HCEC 1CT (cell line): Measurements from ENCODE around the gene ELOF1.
"Not testable (repeated sequence)": the region's sequence is repeated elsewhere in the genome, so short reads cannot be mapped to it uniquely, and the experiment has no call there.

Experiments used
- DNase-seq: peaks from one replicate; pipeline ENCODE4 v3.0.0-alpha.2; 2017

The ELOF1 gene

DNA sequence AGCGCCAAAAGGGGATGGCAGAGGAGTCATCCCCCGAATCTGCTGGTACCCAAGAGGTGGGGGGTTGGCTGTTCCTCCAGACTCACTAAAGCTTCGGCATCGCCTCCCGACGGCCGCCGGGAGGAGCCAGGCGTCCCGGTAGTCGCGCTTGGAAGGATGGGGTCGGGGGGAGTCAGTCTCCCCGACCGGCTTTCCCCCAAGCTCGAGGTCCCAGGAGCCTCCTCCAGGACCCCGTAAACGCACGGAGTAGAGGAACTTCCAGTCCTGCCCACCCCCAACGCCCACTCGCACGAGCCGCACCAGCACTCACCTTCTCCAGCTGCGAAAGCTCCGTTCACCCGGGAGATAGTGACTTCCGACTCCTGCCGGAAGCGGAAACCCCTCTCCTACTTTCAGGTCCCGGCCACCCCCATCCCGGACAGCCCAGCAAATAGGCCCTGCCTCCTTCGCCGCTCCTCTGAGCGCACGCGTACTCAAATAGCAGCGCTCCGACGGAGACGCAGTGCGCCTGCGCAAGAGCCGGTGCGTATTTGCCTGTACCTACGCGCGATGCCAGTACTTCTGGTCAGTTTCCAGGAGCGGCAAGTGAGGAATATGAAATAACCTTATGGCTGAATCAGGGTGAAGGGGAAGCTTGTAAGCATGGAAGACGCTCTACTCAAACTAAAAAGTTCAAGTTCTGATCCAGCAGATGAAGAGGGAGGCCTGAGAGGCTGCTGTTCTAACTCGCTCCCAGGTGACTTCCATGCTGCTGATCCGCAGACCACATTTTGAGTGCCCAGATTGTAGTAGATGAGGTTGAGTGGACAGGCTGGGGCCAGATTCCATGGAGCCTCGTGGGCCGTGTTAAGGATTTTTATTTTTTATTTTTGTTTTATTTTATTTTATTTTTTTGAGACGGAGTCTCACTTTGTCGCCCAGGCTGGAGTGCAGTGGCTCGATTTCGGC is at the start of gene ELOF1:
ELOF1 (minus strand) TSS at position 350 of the 948 bp plus-strand sequence. CDS start 4,883 bp downstream, outside the sequence.
- peak; percentile 95 for DNase-seq

DNA sequence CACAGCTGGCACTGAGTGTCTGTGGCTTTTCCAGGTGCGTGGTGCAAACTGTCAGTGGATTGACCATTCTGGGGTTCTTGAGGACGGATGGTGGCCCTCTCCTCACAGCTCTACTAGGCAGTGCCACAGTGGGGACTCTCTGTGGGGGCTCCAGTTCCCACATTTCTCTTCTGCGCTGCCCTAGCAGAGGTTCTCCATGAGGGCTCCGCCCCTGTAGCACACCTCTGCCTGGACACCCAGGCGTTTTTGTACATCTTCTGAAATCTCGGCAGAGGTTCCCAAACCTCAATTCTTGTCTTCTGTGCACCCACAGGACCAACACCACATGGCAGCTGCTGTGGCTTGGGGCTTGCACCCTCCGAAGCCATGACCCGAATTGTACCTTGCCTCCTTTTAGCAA is 47.5 kb upstream of the ELOF1 start:
- no peak for DNase-seq

DNA sequence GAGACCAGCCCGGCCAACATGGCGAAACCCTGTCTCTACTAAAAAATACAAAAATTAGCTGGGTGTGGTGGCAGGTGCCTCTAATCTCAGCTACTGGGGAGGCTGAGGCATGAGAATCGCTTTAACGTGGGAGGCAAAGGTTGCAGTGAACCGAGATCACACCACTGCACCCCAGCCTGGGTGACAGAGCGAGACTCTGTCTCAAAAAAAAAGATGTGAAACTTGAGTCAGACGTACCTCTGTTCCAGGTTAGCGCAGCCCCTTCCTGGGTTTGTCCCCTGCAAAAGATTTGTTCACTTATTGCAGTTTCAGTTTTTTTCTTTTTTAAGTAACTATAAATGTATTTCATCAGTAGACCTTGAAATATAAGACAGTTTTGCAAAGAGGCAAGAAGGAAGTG is 40.7 kb upstream of the ELOF1 start:
- not testable (repeated sequence) for DNase-seq

DNA sequence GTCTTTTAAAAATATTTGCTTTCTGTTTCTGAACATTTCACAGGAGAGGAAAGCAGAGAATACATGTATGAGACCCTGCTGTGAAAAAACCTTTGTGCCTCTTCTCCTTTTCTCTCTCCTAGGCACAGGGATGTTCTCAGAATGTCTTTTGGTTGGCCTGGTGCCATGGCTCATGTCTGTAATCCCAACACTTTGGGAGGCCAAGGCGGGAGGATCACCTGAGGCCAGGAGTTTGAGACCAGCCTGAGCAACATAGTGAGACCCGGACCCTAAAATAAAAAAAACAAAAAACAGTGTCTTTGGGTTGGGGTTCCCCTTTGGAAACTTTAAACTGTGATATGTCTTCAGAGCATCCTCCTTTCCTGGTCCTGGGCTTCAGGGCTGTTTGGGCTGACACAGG is 39.7 kb upstream of the ELOF1 start:
- no peak for DNase-seq

DNA sequence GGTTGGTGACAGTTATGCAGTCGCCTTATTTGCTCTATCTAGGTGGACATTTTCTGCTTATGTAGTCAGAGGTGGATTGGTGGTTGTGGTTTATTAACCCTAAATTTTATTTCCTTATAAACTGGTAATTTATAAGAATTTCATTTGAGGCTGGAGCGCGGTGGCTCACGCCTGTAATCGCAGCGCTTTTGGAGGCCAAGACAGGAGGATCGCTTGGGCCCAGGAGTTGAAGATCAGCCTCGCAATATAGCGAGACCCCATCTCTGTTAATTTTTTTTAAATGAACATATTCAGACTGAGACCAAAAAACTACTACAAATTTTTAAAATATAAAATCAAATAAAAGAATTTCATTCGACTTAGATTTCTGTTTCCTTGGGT is 39.1 kb upstream of the ELOF1 start:
- no peak for DNase-seq

DNA sequence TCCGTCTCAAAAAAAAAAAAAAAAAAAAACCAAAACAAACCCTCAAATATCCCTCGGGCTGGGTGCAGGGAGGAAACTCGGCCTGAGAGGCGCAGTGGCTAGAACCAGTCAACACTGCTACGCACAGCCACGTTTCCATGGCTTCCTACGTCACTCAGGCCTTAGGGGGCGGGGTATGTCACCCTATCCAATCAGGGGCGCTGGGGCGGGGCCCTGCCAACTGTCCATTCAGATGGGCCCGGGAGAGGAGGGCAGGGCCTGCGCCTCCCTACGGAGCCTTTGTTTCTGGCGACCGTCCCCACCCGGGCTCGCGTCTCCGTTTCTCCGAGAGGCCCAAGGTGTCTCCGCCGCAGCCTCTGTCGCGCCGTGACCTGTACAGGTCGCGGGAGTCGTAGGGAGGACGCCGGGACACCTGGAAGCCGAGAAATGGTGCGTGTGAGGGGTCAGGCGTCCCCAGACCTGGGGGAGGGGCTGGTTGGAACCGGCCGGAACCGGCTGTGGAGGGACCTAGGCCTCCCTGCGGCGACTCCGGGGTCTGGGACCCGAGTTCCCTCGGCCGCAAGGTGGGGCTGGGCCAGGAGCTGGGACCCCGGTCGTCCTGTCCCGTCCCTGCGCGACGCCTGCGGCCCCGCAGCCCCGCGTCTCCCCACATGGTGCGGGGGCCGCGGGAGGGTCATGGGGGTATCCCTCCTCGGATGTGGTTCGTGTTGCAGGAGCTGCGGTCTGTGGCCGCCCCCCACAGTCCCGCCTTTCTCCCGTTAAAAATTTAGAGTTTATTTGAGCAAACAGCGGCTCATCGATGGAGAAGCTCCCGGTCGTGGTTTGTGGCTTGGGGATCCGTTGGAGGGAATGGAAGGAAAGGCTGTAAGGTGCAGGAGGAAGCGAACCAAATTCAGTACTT is 38.4 kb upstream of the ELOF1 start, which contains the start of gene ZNF627:
ZNF627 (plus strand) TSS at position 282 of the 901 bp plus-strand sequence; CDS start at position 427, 145 bp downstream.
- peak; percentile 97 for DNase-seq

DNA sequence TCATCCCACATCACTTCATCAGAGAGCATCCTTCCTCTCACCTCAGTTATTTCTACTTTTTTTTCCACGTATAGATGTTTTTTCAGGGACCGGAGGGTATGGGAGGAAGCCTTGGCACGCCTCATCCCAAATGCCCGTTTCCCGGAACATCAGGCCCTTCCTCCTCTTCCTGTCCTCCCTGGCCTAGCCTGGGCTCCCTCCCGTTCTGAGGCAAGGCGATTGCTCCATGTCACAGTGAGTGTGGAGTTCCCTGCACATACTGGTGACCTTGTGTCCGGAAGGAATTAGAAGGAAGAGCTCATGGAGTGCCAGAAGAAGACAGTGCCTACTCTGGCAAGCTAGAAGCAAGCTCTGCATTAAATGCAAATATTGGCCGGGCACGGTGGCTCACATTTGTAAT is 37.1 kb upstream of the ELOF1 start:
- no peak for DNase-seq

DNA sequence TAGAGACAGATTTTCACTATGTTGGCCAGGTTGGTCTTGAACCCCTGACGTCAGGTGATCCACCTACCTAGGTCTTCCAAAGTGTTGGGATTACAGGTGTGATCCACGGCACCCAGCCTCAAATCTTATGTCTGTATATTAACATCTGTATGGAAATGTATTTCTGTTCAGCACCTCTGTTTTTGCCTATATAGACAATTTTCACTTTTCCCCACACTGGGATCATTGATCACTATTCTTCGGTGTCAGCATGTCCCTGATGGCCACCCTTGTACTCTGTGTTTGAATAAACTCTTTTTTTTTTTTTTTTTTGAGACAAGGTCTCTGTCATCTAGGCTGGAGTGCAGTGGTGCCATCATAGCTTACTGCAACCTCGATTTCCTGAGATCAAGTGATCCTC is 35.1 kb upstream of the ELOF1 start:
- DNase-seq, result no peak

DNA sequence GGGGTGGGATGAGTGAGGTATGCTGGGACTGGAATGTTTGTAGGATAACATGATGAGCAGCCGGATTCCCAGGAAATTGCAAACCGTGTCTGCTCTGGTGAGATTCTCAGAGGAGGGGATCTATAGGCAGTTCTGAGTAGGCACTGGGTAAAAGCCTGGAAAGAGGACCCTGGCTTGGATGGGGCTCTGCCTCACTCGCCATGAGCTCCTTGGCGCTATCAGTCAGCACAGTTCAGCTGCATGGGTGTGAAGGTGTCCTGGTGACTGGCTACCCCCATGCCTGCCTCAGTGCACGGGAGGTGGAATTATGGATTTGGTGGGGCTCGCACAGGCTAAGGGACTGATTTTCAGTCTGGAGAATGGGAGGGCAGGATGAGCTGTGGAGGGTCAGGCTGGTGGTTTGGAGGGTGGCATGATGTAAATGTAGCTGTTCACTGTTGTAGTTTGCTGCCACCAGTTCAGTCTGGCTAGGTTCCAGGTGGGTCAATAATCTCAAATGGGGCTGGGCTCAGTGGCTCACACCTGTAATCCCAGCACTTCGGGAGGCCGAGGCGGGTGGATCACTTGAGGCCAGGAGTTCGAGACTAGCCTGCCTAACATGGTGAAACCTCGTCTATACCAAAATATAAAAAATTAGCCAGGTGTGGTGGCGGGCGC is 29.1 kb upstream of the ELOF1 start:
- no peak for DNase-seq

DNA sequence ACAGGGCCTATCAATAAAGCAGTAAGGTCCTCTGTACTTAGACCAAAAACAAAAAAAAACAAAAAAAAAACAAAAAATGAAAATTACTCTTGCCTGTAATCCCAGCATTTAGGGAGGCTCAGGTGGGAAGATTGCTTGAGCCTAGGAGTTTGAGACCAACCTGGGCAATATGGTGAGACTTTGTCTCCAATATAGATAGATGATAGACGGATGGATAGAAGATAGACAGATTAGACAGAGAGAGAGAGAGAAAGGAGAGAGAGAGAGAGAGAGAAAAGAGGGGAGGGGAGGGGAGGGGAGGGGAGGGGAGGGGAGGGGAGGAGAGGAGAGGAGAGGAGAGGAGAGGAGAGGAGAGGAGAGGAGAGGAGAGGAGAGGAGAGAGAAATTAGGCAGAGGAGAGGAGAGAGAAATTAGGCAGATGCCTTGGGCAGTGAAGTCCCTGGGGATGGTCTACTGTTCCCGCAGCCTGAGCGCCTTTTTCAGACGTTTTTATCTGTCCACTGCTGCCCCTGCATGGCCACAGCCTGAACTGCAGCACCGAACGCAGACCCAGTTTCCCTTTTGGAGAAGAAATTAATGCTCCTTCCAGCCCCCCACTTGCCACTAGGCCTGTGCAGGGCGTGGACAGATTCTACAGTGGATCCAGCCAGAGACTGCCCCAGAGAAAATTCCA is 28.4 kb upstream of the ELOF1 start:
- DNase-seq, result peak; percentile 59

DNA sequence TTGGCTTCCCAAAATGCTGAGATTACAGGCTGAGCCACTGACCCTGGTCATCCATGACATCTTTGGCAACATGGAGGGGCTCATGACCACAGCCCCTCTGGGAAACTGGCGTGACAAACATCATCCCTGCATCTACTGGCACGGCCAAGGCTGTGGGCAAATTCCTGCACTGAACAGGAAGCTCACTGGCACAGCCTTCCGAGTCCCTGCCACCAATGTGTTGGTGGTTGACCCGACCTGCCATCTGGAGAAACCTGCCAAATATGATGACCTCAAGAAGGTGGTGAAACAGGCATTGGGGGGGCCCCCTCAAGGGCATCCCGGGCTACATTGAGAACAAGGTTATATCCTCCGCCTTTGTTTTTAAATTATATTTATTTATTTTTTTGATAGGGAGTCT is 27.3 kb upstream of the ELOF1 start:
- no peak for DNase-seq

DNA sequence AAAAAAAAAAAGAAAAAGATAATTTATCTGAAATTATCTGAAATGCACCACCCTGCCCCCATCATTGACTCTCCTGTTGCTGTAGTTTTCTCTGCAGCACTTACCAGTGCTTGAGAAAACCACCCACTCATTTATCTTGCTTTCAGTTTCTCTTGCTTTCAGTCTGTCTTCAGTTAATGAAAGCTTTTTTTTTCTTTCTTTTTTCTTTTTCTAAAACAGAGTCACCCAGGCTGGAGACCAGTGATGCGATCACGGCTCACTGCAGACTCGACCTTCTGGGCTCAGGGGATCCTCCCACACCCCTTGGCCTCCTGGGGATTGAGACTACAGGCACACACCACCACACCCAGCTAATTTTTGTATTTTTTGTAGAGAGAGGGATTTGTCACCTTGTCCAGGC is 22.7 kb upstream of the ELOF1 start:
- no peak for DNase-seq

DNA sequence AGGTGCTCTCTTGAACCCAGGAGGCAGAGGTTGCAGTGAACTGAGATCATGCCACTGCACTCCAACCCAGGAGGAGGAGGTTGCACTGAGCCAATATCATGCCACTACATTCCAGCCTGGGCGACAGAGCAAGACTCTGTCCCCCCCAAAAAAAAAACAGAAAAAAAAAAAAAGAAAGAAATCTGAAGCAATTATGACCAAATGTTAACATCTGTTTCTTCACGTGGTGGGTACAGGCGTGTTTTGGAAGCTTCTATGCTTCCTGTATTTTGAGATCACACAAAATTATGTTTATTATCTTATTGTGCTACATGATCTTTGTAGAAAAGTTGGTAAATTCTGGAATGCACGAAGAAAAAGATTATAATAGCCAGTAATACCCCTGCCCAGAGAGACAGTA is 21.1 kb upstream of the ELOF1 start:
- DNase-seq, result no peak

DNA sequence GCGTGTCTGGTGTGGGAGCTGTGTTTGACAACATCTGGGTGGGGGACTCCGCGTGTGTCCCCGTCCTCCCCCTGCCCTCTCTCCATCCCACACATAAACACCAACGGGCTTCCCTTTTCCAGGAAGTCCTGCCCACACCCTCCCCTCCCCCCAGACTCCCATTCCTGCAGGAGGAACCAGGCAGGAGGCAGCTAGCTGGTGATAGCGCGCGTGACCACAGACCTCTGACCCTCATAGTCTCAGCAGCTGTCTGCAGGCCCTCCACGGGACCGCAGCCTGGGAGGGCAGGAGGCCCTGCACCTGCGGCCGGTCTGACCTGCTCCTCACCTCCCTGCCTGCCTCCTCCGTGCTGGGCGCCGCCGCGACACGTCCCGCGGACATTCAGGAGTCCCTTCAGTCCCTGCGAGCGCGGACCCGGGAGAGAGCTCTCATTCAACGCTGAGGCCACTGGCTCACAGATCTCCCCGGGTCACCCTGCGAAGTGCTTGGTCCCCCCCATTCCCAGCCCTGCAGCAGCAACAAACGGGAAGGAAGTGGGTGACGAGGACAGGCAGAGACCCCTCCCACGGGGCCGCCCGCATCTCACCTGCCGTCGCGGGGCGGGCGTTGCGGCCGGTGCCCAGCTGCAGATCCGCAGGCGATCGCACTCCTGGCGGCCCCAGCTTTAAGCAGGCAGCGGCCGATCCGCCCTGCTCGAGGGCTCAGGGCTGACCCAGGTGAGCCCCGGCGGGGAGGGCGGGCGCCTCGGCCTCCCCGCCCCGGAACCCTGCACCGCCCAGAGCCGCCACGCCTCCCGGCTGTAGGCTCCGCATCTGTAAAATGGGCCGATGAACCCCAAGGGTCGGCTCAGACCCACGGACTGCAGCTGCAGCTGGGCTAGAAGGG is 19.5 kb upstream of the ELOF1 start:
- DNase-seq, result no peak

DNA sequence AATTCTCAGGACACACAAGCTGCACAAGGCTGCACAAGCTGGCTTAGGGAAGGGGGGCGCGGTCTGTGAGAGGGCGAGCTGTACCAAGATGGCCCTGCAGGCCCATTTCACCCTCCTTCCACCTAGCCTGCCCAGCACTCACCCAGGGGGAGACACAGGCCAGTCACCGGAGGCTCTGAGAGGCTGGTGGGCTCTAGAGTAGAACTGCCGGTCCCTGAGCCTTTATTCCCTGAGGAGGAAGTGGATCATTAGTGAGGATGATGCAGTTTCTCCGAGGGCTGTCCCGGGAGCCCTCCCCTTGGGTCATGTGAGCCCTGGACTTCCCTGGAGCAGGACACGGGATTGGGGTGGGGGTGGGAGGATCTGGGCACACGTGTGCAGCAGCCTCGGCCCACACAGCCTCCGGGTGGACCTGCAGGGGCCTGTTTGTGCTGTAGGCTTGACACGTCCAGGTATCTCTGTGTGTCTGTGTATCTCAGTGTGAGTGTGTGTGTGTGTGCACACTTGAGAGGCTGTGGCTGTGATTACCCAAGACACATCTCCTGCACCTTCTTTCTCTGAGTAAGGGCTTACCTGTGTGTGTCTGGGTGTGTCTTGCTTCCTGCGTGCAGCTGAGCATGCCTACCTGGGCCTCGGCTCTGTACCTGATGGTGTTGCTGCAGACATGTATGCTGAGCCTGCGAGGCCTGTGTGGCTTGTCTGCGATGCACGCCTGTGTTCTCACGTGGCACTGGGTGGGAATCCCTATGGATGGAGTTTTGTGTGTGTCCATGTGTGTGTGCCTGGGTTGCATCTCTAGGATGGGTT is 18.6 kb upstream of the ELOF1 start, which contains the start of gene ACP5:
ACP5 (minus strand) TSS at position 195 of the 807 bp plus-strand sequence. CDS start 328 bp downstream, outside the sequence.
- no peak for DNase-seq

DNA sequence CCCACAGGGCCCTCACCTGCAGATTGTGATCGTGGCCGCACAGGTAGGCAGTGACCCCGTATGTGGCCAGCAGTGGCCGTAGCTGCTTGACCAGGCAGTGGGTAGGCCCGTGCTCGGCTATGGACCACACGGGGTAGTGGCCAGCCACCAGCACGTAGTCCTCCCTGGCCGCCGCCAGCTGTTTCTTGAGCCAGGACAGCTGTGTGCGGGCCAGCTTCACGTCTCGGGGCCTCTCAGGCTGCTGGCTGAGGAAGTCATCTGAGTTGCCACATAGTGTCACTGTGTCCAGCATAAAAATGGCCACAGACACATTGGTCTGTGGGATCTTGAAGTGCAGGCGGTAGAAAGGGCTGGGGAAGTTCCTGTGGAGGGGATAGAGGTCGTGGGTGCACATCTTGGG is 17.2 kb upstream of the ELOF1 start:
- no peak for DNase-seq

DNA sequence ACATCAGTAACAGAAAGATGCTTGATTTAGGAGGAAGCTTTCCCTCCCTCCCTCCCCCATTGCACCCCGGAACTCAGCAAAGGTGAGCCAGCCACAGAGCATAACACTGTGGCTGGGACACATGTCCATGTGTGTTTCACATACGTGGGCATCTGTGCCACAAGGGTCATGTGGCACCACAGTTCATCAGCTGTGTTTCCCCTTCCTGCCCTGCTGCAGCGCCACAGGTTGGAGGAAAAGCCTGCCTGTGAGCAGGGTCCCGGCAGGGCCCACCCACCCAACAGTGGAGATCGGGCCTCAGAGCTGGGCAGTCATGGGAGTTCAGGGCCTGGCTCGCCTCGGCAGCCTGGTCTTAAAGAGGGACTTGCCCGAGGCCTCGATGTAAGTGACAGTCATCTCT is 15.7 kb upstream of the ELOF1 start:
- DNase-seq, result no peak

DNA sequence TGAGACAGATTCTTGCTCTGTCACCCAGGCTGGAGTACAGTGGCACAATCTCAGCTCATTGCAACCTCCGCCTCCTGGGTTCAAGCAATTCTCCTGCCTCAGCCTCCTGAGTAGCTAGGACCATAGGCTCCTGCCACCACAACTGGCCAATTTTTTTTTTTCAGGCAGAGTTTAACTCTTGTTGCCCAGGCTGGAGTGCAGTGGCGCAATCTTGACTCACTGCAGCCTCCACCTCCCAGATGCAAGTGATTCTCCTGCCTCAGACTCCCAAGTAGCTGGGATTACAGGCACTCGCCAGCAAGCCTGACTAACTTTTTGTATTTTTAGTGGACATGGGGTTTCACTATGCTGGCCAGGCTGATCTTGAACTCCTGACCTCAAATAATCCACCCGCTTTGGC is 14.7 kb upstream of the ELOF1 start:
- not testable (repeated sequence) for DNase-seq

DNA sequence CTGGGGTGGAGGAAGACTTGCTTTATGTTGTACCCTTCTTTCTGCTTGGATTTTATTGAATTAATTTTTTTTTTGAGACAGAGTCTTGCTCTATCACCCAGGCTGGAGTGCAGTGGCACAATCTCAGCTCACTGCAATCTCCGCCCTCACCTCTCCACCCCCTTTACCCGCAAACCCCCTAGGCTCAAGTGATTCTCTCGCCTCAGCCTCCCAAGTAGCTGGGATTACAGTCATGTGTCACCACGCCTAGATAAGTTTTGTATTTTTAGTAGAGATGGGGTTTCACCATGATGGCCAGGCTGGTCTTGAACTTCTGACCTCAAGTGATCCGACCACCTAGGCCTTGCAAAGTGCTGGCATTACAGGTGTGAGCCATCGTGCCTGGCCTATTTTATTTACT is 14.3 kb upstream of the ELOF1 start:
- not testable (repeated sequence) for DNase-seq

DNA sequence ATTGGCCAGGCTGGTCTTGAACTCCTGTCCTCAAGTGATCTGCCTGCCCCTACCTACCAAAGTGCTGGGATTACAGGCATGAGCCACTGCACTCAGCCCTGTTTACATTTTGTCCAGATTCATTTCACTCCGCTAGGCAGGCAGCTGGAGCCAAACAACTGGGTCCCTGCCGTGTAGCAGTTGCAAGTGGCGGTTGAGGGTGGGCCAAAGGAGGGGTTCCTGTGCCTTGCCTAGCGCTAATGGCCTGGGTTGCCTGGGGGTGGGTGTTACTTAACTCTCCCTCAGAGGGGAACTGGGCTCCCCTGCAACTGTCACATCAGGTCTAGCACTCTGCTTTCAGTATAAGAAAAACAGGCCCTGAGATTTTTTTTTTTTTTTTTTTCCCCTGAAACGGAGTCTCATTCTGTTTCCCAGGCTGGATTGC is 11.0 kb upstream of the ELOF1 start:
- no peak for DNase-seq
